T-helper 1 cell treated with Interleukin-12 subunit alpha and Interleukin-12 subunit beta and Interleukin-4 antibody, amounts not matched to agents 30 ng/mL and 1 ng/mL, for 36 hours (primary cell): ENCODE data around the gene CLTCL1. TPM values are rescaled to one million over a fixed set of nuclear protein-coding genes. Genes with fewer than 3 reads are reported as not detected.
"Not testable (repeated sequence)": the region's sequence is repeated elsewhere in the genome, so short reads cannot be mapped to it uniquely, and the experiment has no call there.

Source experiments
- intact Hi-C: fragments of 100-400 bp; cut with micrococcal nuclease; formaldehyde crosslinking; loops from one replicate; pipeline ENCODE4 v1.15.1; 2024
- total RNA-seq: library from RNA; stranded (reverse); gene quantifications from 2 replicates; pipeline ENCODE4 v1.2.3, GENCODE V29; 2022

Gene CLTCL1
- total RNA-seq, 1 donor from 2014 or later, result 0.66 TPM

- intact Hi-C loops, result not testable (repeated sequence)
Observed at GRCh38 chr22:19256362-19256761, 35.2 kb downstream of the CLTCL1 start.

- intact Hi-C loops, result no loop called here
Observed at GRCh38 chr22:19253143-19253542, 38.4 kb downstream of the CLTCL1 start.

- intact Hi-C loops, result no loop called here
Observed at GRCh38 chr22:19244600-19245352, 46.7 kb downstream of the CLTCL1 start.

- intact Hi-C loops, result no loop called here
Observed at GRCh38 chr22:19242699-19243098, 48.8 kb downstream of the CLTCL1 start.

GRCh38 chr22:19241593-19241906 lies 50.0 kb downstream of the CLTCL1 start:
- intact Hi-C loops, result no loop called here

- intact Hi-C loops, result no loop called here
Observed at GRCh38 chr22:19240813-19241592, 50.5 kb downstream of the CLTCL1 start.

GRCh38 chr22:19239464-19239863 lies 52.1 kb downstream of the CLTCL1 start:
- intact Hi-C loops, result no loop called here

- intact Hi-C loops, result no loop called here
Observed at GRCh38 chr22:19238900-19239299, 52.6 kb downstream of the CLTCL1 start.

- intact Hi-C loops, result no loop called here
Observed at GRCh38 chr22:19235874-19236273, 55.6 kb downstream of the CLTCL1 start.

- intact Hi-C loops, result no loop called here
Observed at GRCh38 chr22:19234126-19234896, 57.2 kb downstream of the CLTCL1 start.

GRCh38 chr22:19233189-19233661 lies 58.3 kb downstream of the CLTCL1 start:
- intact Hi-C loops, result no loop called here

GRCh38 chr22:19232623-19233022 lies 58.9 kb downstream of the CLTCL1 start:
- intact Hi-C loops, result no loop called here

GRCh38 chr22:19231986-19232385 lies 59.5 kb downstream of the CLTCL1 start:
- intact Hi-C loops, result no loop called here

- intact Hi-C loops, result no loop called here
Observed at GRCh38 chr22:19229600-19229999, 61.9 kb downstream of the CLTCL1 start.

- intact Hi-C loops, result no loop called here
Observed at GRCh38 chr22:19228179-19228578, 63.3 kb downstream of the CLTCL1 start.

GRCh38 chr22:19226428-19226827 lies 65.1 kb downstream of the CLTCL1 start:
- intact Hi-C loops, result no loop called here

- intact Hi-C loops, result no loop called here
Observed at GRCh38 chr22:19225560-19225959, 66.0 kb downstream of the CLTCL1 start.

- intact Hi-C loops, result no loop called here
Observed at GRCh38 chr22:19224985-19225384, 66.5 kb downstream of the CLTCL1 start.

- intact Hi-C loops, result no loop called here
Observed at GRCh38 chr22:19224557-19224956, 67.0 kb downstream of the CLTCL1 start.

GRCh38 chr22:19223617-19224016 lies 67.9 kb downstream of the CLTCL1 start:
- intact Hi-C loops, result no loop called here

GRCh38 chr22:19223110-19223509 lies 68.4 kb downstream of the CLTCL1 start:
- intact Hi-C loops, result no loop called here
